Kasumi-1 (cell line): ENCODE results near the gene DGKD.
A peak's percentile ranks its signal among the peaks of the same experiment; 100 is the strongest.
"Not testable (repeated sequence)": the region's sequence is repeated elsewhere in the genome, so short reads cannot be mapped to it uniquely, and the experiment has no call there.

Source experiments
- DNase-seq, 2 experiments: peaks; one replicate each; lab custom pipeline; 2025; lab: John Stamatoyannopoulos, UW

Gene DGKD

GRCh38 chr2:233362742-233363141 lies 8.4 kb downstream of the DGKD start:
- no peak for DNase-seq

- DNase-seq, result no peak
Measured at GRCh38 chr2:233363744-233364235, 9.5 kb downstream of the DGKD start.

- DNase-seq, result no peak
Measured at GRCh38 chr2:233365861-233366520, 11.7 kb downstream of the DGKD start.

GRCh38 chr2:233367586-233367985 lies 13.3 kb downstream of the DGKD start:
- DNase-seq, result no peak

GRCh38 chr2:233368756-233369155 lies 14.5 kb downstream of the DGKD start:
- DNase-seq, result no peak

GRCh38 chr2:233369462-233369861 lies 15.2 kb downstream of the DGKD start:
- no peak for DNase-seq

GRCh38 chr2:233369897-233370685 lies 15.8 kb downstream of the DGKD start:
- DNase-seq, result no peak

- no peak for DNase-seq
Measured at GRCh38 chr2:233371641-233372040, 17.3 kb downstream of the DGKD start.

GRCh38 chr2:233372855-233373254 lies 18.6 kb downstream of the DGKD start:
- no peak for DNase-seq

GRCh38 chr2:233373316-233373715 lies 19.0 kb downstream of the DGKD start:
- DNase-seq, result no peak

- DNase-seq, result not testable (repeated sequence)
Measured at GRCh38 chr2:233374776-233375175, 20.5 kb downstream of the DGKD start.

GRCh38 chr2:233375490-233376314 lies 21.4 kb downstream of the DGKD start:
- DNase-seq, result no peak

- no peak for DNase-seq
Measured at GRCh38 chr2:233379034-233379433, 24.7 kb downstream of the DGKD start.

- DNase-seq, result no peak
Measured at GRCh38 chr2:233379441-233379840, 25.1 kb downstream of the DGKD start.

GRCh38 chr2:233380132-233380895 lies 26.0 kb downstream of the DGKD start:
- no peak for DNase-seq

GRCh38 chr2:233380995-233381637 lies 26.8 kb downstream of the DGKD start:
- no peak for DNase-seq

GRCh38 chr2:233381638-233381995 lies 27.3 kb downstream of the DGKD start:
- no peak for DNase-seq

- no peak for DNase-seq
Measured at GRCh38 chr2:233384015-233384414, 29.7 kb downstream of the DGKD start.

- DNase-seq, result no peak
Measured at GRCh38 chr2:233384811-233385488, 30.7 kb downstream of the DGKD start.

GRCh38 chr2:233385489-233386044 lies 31.3 kb downstream of the DGKD start:
- DNase-seq, result peak; percentile 64 to 74
